GM12891 (cell line): ENCODE measurements around the gene FTHL17.

Experiments
- POLR2A ChIP-seq: IDR thresholded peaks from 2 replicates; pipeline ENCODE4 v1.6.1; 2011; ENCODE audit warnings: low read depth, low read length, control low read depth
- POLR2AphosphoS5 ChIP-seq: IDR thresholded peaks from 2 replicates; pipeline ENCODE4 v1.6.1; 2011; ENCODE audit warnings: low read depth, low read length, control low read depth
- TAF1 ChIP-seq: IDR thresholded peaks from 2 replicates; pipeline ENCODE4 v1.6.1; 2011; ENCODE audit warnings: low read depth, low read length, control low read depth

DNA sequence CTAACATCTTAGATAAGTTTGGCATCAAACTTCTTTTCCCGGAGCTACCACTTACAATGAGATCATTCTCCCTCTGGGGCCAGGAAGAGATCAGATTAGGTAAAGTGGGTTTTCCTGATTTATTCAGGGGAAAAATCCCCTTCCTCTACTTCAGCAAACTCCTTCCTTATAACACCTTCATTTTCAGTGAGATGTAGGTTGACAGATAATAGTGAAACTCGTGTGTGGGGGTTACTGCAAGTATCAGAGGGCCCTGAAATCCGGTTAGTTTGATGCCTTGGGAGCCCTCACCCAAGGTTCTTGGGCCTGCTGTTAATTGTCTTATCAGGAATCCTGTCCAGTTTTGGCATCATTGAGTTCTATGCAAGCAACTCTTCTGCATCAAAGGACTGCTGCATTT lies 10.8 kb downstream of the FTHL17 start:
- TF ChIP-seq POLR2AphosphoS5 = no peak
- no peak for TF ChIP-seq POLR2A
- TF ChIP-seq TAF1 = no peak
